Activated gamma-delta T cell treated with Interleukin-2 at 50 U/mL for 16 hours (primary cell): Measurements from ENCODE around the gene LTA.
A peak's percentile ranks its signal among the peaks of the same experiment; 100 is the strongest.

ENCODE experiments used
- DNase-seq: peaks from one replicate; pipeline ENCODE4 v3.0.0-alpha.2; 2020

Gene LTA

GRCh38 chr6:31543639-31544038 lies 28.4 kb upstream of the LTA start:
- DNase-seq = no peak

GRCh38 chr6:31544676-31545075 lies 27.4 kb upstream of the LTA start:
- DNase-seq = no peak

DNA sequence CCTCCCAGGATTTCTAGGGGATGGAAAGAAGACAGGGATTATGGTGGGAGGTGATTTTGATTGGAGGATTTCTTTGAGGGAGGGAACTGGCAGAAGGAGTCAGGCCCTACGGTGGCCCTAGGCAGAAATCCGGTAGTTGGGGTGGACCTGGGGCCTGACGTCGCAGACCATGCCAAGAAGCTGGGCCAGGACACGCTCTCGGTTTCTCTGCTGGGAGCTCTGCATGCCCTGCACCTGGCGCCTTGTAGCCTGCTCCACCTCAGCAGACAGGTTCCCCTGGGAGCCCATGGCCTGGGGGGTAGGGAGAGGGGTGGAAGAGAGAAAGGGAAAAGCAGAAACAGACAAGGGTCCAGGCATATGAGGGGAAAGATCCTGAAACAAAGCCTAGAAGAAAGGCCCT lies 26.8 kb upstream of the LTA start:
- DNase-seq = no peak

- DNase-seq = peak; percentile 79
These were observed 25.6 kb upstream of the LTA start, which contains the start of gene ATP6V1G2 for GRCh38 chr6:31546339-31546957. Gene ATP6V1G2, minus strand, starts transcription at chr6:31546608. Its CDS starts 49 bp downstream, at chr6:31546559.

DNA sequence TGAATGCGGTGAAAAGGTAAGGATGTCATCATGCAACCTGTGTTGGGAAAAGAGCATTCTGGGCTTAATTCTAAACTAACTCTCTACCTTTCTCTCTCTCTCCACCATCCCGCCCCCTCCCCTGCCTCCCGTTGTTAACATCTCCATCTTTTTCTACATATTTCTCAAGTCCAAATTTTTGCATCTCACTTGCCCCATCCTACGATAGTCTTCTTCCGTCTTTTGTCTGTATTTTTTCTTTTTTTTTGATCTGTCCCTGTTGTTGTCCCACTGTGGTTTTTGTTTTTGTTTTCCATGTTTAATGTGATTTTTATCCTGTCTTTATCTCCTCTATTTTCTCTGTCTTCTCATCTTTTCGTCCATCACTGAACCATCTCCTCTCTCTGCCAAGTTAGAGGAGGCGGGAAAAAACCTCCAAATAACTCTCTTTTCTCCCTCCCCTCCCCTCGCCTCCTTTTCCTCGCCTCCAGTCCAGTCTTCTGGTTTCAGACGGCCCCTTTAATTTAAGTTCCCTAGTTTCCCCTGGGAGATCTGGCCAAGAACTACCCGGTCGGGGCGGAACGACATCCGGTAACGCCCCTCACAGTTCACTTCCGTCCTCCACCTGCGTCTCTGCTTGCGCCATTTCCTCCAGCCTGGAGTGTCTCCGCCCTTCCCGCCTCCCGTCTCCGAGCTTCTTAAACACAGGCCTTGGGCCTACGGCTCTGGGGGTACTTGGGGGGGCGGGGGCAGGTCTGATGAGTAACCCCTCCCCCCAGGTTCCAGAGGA lies 24.9 kb upstream of the LTA start, which contains the start of gene NFKBIL1:
NFKBIL1 (plus strand) TSS at position 651 of the 769 bp plus-strand sequence; CDS start at position 738, 87 bp downstream.
- peak; percentile 87 for DNase-seq

DNA sequence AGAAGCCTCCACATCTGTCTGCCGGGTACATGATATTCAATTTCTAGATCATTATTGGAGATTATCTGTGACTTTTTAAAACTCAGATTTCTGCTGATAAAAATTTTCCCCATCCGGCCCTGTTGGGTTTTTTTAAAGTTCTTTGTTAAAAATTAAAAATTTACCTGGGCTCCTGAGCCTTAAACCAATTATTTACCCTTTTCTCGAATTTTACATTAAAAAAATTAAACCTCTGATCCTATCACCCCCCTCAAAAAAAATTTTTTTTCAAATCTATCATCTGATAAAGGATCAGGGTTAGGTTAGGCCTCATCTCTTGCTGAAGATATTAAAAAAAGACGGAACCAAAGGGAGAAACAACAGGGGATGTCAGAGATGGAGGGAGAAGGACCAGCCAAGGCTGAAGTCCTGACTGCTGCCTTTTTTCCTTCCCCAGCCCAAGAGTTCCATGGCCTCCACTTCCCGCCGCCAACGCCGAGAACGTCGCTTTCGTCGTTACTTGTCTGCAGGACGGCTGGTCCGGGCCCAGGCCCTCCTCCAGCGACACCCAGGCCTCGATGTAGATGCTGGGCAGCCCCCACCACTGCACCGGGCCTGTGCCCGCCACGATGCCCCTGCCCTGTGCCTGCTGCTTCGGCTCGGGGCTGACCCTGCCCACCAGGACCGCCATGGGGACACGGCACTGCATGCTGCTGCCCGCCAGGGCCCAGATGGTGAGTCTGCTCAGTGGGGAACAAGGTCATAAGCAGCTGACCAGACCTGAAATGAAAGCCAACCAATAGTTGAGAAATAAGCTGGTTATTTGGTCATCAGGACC lies 24.2 kb upstream of the LTA start:
- no peak for DNase-seq

DNA sequence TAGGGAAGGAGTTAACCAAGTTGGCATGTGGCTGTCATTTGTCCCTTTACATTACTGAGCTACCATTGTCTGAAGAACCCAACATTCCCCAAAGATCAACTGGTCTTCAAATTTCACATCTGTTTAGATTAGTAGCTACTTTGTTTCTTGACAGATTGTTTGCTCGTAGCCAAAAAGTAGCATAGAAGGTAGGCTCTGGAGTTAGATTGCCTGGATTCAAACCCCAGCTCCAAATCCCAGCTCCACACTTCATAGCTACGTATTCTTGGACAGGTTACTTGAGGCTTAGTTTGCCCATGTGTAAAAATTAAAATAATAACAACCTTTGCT lies 23.6 kb upstream of the LTA start:
- DNase-seq = no peak

DNA sequence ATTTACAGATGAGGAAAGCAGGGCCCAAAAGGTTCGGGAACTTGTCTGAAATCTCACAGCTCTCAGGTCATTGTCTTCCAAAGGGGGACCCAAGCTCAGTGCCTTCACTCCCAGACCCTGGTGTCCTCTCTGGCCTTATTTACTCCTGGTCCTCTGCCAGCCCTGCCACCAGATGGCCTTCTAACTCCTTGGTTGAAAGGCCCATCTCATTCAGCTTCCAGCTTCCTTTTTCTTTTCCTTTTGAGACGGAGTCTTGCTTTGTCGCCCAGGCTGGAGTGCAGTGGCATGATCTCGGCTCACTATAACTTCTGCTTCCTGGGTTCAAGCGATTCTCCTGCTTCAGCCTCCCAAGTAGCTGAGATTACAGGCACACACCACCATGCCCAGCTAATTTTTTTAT lies 20.7 kb upstream of the LTA start:
- peak; percentile 65 for DNase-seq

DNA sequence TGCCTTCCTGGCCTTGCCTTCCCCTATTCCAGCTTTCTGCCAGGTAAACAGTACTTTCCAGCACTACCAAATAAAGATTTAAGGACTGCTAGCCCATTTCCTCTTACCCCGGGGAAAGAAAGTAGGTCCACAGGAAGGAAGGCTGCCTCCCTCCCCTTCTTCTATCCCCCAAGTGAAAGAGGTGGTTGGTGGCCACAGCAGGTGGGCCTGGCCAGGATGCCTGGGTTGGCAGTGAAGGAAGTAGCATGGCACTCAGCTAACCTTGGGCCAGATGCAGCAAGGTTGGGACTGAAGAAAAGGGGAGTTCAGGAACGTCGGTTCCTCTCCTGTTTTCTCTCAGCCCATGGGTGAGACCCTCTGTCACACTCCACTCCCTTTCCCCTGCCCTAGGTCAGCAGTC lies 15.8 kb upstream of the LTA start:
- no peak for DNase-seq

DNA sequence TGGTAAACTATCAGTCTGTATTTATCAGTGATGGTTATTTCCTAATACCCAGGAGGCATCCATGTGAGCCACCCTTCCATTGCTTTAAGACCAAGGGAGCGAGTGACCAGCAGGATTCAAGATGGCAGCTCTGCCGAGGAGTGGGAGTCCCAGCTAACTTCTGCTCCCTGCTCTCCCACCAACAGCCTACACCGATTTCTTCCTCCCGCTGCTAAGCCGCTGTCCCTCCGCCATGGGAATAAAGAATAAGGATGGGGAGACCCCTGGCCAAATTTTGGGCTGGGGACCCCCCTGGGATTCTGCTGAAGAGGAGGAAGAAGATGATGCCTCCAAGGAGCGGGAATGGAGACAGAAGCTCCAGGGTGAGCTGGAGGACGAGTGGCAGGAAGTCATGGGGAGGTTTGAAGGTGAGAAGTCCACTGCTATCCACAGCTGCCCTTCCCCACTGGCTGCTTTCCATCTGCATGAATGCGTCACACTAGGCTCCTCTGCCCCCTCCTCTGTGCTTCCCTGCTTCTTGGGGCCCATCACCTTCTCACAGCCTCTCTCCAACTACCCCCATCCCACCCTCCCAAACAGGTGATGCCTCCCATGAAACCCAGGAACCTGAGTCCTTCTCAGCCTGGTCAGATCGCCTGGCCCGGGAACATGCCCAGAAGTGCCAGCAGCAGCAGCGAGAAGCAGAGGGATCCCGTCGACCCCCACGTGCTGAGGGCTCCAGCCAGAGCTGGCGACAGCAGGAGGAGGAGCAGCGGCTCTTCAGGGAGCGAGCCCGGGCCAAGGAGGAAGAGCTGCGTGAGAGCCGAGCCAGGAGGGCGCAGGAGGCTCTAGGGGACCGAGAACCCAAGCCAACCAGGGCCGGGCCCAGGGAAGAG lies 14.4 kb upstream of the LTA start:
- no peak for DNase-seq

GRCh38 chr6:31558318-31558625 lies 13.8 kb upstream of the LTA start:
- DNase-seq = no peak

GRCh38 chr6:31558631-31559500 lies 13.2 kb upstream of the LTA start:
- DNase-seq = peak; percentile 67

GRCh38 chr6:31559606-31559957 lies 12.5 kb upstream of the LTA start:
- DNase-seq = no peak

- peak; percentile 60 for DNase-seq
These were observed 12.0 kb upstream of the LTA start for GRCh38 chr6:31559958-31560696.

DNA sequence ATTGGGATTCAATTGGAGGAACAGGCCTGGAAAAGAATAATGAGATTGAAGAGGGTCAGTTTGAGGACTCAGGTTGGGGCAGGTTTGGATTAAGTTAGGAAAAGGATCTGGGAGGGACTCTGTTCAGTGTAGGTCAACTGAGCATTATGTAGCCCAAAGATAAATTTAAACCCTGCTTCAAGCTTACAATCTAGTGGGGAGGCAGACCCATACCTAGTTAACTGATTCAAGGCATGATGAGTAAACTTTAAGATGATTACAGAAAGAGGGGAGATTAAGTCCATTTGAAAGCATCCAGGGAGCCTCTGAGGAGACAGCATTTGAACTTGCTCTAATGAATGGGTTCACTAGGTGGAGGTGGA lies 11.4 kb upstream of the LTA start:
- no peak for DNase-seq

GRCh38 chr6:31567531-31568370 lies 4.3 kb upstream of the LTA start:
- DNase-seq = no peak

DNA sequence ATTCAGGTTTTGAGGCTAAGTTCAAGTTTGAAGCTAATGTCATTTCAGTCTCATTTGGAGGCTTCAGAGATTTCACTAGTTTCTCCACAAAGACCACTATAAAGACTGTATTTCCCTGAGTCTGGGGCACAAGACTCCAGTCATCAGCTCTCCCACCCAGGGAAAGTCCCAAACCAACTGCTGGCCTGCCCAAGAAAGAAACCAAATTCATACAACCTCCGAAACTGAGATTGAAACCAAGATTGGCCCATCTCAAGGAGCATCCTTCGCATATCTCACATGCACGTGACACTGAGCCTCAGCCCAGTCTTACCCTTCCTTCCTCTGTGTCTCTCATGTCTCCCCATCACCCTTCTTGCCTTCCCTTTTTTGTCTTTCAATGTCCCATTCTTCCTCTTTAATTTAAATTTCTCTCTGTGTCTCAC lies 3.5 kb upstream of the LTA start:
- DNase-seq = peak; percentile 52

GRCh38 chr6:31569861-31570536 lies 2.1 kb upstream of the LTA start:
- DNase-seq = no peak

GRCh38 chr6:31573239-31574105 lies 1.4 kb downstream of the LTA start:
- DNase-seq = no peak
